Hepatocyte (in vitro differentiated cells): ENCODE measurements around the gene CTDNEP1.

Experiments used
- CTCF ChIP-seq: fragments of 200-600 bp; sonication (generic); IDR thresholded peaks from 2 replicates; pipeline ENCODE4 v1.5.1; 2016; ENCODE audit warnings: antibody characterized with exemption, mild to moderate bottlenecking; ENCODE audit not compliant: poor library complexity
- EZH2phosphoT487 ChIP-seq: fragments of 200-600 bp; sonication (generic); IDR thresholded peaks from one replicate; pipeline ENCODE4 v1.6.1; 2018; ENCODE audit warnings: antibody characterized with exemption, mild to moderate bottlenecking, low read depth, moderate library complexity; ENCODE audit not compliant: unreplicated experiment, severe bottlenecking

GRCh38 chr17:7208754-7209460, 42.6 kb downstream of the CTDNEP1 start:
- TF ChIP-seq CTCF (no peak), EZH2phosphoT487 (no peak)
